ENCODE measurements around the gene C5orf63.

DNA sequence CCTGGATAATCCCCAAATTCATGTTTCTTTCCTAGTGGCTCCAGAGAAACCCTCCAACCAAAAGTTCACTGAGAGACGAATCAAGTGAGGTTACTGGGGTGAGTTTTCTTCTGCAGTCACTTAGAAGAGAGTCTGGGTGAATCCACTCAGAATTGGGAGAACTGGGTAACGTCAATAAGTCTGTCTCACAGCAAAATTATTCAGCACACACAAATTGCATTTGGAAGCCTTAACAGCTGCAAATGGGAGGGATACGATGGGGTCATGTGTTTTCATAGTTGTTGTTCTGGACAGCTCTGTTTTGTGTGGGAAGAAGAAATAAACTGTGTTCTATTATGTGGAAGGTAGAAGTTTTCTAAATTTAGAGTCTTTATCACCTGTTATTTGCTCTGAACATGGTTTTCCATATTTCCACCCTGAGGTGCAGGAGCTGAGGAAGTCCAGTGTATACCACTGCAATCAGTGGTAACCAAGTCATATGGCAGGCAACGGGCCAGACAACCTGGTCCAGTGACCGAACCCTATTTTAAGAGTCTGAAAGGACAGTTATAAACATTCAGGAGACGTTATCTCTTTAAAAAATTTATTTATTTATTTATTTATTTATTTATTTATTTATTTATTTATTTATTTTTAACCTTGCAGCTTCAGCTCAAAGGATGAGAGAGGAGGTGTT, 64.9 kb downstream of the C5orf63 start:
- TF ChIP-seq CTCF (IDR thresholded peaks at IDR 0.05; ENCODE audit: low read depth, low read length, poor library complexity, severe bottlenecking) (no peak), EZH2phosphoT487 (IDR thresholded peaks at IDR 0.05; ENCODE audit: borderline replicate concordance, low read length) (no peak)
